Progenitor cell of endocrine pancreas (in vitro differentiated cells): Measurements from ENCODE around the gene HYI. TPM values are rescaled to one million over a fixed set of nuclear protein-coding genes. Genes with fewer than 3 reads are reported as not detected.

Source experiments
- DNase-seq: peaks from one replicate; pipeline ENCODE4 v3.0.0; 2021; ENCODE audit warnings: low spot score; ENCODE audit not compliant: unreplicated experiment
- H3K27ac Mint-ChIP-seq: 2 replicates; pipeline ENCODE4 v1.8.0; 2021; ENCODE audit warnings: mild to moderate bottlenecking, moderate library complexity, mixed read lengths
- H3K27me3 Mint-ChIP-seq: 2 replicates; pipeline ENCODE4 v1.8.0; 2021; ENCODE audit warnings: mixed read lengths
- H3K36me3 Mint-ChIP-seq: 2 replicates; pipeline ENCODE4 v1.8.0; 2022; ENCODE audit warnings: mixed read lengths; ENCODE audit not compliant: insufficient read depth
- H3K4me1 Mint-ChIP-seq: 2 replicates; pipeline ENCODE4 v1.8.0; 2021; ENCODE audit warnings: low read depth, mixed read lengths
- H3K4me3 Mint-ChIP-seq: 2 replicates; pipeline ENCODE4 v1.8.0; 2021; ENCODE audit warnings: low read depth, mild to moderate bottlenecking, moderate library complexity, mixed read lengths
- H3K9me3 Mint-ChIP-seq: 2 replicates; pipeline ENCODE4 v1.8.0; 2021; ENCODE audit warnings: low read depth, mixed read lengths
- total RNA-seq: library from RNA; stranded (reverse); gene quantifications from 2 replicates; pipeline ENCODE4 v1.2.1, GENCODE V29; 2021
- TF ChIP-seq, protein P1 (sequence below): fragments of 200-600 bp; sonication (generic); IDR thresholded peaks from one replicate; pipeline ENCODE4 v1.5.0; 2021; ENCODE audit warnings: antibody characterized with exemption, mild to moderate bottlenecking; ENCODE audit not compliant: unreplicated experiment

HYI gene
- total RNA-seq, 1 donor from 2014 or later, result 52.4 TPM

DNA sequence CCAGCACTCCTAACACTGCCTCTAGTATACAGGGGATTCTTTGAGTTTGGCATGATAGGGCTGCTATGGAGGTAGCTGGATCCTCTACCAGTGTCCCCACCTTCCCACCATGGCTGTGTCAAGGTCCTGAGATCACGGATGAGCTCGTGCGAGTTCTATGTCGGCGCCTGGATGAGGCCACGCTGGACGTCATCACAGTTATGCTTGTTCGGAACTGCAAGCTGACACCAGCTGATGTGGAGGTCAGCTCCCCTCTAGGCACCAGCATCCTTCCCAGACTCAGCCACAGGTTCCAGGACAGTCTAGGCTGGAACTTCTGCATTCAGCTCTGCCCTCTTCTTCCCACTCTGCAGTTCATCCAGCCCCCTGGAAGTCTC lies 15.2 kb downstream of the HYI start:
- Mint-ChIP-seq H3K27ac (no peak overlapping the region), H3K9me3 (no peaks in the 10 kb centered on the region), H3K36me3 (peaks cover 21% of the 10 kb centered on the region), H3K4me1 (peaks cover 3% of the 10 kb centered on the region), H3K4me3 (no peak overlapping the region), H3K27me3 (no peaks in the 10 kb centered on the region)
- TF ChIP-seq, protein P1, sequence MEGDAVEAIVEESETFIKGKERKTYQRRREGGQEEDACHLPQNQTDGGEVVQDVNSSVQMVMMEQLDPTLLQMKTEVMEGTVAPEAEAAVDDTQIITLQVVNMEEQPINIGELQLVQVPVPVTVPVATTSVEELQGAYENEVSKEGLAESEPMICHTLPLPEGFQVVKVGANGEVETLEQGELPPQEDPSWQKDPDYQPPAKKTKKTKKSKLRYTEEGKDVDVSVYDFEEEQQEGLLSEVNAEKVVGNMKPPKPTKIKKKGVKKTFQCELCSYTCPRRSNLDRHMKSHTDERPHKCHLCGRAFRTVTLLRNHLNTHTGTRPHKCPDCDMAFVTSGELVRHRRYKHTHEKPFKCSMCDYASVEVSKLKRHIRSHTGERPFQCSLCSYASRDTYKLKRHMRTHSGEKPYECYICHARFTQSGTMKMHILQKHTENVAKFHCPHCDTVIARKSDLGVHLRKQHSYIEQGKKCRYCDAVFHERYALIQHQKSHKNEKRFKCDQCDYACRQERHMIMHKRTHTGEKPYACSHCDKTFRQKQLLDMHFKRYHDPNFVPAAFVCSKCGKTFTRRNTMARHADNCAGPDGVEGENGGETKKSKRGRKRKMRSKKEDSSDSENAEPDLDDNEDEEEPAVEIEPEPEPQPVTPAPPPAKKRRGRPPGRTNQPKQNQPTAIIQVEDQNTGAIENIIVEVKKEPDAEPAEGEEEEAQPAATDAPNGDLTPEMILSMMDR, result no peak
- DNase-seq, result no peak

DNA sequence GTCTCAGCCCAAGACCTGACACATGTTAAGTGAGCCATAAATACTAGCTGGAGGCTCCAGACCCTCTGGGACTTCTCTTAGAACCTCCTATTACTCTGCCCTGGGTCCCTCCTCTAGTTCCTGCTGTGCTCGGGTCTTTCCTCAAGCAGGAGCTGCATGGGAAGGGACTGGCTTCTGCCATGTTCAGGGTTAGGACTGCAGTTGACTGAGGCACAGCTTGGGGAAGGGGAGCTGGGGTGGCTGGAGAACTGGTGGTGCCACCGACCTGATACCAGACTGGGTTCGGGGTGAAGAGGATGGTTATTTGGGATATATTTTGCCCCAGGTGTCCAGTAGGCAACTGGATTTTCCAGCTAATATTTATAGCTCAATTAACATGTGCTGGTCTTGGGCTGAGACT lies 15.7 kb downstream of the HYI start:
- H3K27ac Mint-ChIP-seq, result no peak overlapping the region
- no peaks in the 10 kb centered on the region for H3K9me3 Mint-ChIP-seq
- H3K36me3 Mint-ChIP-seq, result peaks cover 21% of the 10 kb centered on the region
- no peak for DNase-seq
- H3K27me3 Mint-ChIP-seq, result no peaks in the 10 kb centered on the region
- TF ChIP-seq, protein P1, result no peak
- H3K4me1 Mint-ChIP-seq, result peaks cover 3% of the 10 kb centered on the region
- H3K4me3 Mint-ChIP-seq, result no peak overlapping the region

- Mint-ChIP-seq H3K27me3 (no peaks in the 10 kb centered on the region), H3K4me3 (no peak overlapping the region), H3K4me1 (peaks cover 3% of the 10 kb centered on the region), H3K27ac (peak overlapping the region; percentile 17), H3K36me3 (peaks cover 22% of the 10 kb centered on the region), H3K9me3 (no peaks in the 10 kb centered on the region)
- no peak for DNase-seq
- TF ChIP-seq, protein P1, result no peak
Observed at GRCh38 chr1:43437031-43437973, 16.4 kb downstream of the HYI start.

DNA sequence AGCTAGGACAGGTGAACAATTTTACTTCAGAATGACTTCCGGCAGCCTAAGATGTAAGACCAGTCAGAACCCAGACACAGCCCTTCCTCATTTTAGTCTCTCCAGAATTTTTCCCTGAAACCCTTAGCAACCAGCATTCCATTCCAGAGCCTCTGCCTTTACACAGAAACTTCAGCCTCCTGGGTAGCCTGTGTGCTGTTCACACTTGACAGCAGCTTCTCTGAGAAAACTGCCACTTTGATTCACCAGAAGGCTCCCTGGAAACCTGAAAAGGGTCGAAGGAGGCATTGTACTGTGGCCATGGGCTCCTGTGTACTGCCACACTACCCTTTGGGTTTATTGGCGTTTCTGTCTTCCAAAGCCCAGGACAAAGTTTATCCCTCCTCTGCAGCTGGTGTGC lies 17.4 kb downstream of the HYI start:
- Mint-ChIP-seq H3K4me1 (peaks cover 3% of the 10 kb centered on the region), H3K36me3 (peaks cover 25% of the 10 kb centered on the region), H3K27ac (peak overlapping the region; percentile 6), H3K27me3 (no peaks in the 10 kb centered on the region), H3K4me3 (no peak overlapping the region), H3K9me3 (no peaks in the 10 kb centered on the region)
- no peak for DNase-seq
- TF ChIP-seq, protein P1, result no peak

DNA sequence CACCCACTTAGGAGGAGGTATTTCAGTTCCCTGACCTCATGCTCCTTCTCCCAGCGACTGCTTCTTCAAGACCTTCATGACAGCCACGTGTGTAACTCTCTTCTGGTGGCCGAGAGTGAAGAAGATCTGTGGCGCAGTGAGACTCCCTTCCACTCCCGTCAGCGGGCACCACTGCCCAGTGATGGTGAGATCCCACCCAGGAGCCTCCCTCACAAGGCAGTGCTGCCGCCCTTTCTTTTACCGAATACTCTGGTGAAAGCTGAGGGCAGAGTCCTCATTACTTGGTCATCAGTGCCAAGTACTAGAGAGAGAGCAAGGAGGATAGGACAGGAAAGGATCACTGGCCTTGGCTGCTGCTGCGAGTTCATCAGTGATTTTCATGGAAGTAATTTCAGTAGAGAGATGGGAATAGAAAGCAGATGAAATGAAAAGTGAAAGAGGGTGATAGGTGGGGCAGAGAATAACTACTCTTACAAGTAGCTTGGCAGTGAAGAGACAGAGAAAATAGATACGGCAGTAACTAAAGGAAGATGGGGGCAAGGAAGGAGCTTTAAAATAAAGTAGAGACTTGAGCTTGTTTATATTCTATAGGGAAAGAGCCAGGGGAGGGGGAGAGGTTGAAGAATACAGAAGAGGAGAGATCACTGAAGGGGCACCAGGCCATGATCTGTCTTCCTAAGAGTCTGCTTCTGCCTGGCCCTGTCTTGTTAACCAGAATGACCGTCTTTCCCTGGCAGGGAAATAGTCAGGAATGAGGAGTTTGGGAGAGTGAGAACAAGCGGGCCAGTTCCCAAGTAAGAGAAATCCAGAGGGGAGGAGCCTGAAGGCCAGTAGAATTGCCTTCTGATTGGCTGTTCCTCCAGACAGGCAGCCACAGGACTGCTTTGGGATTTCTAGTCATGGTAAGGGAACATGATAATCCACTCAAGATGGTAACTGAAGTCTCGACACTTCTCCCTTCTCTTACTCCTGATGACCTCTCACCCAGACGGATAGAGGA lies 18.3 kb downstream of the HYI start:
- TF ChIP-seq, protein P1, result no peak
- DNase-seq, result no peak
- Mint-ChIP-seq H3K36me3 (peaks cover 28% of the 10 kb centered on the region), H3K27me3 (no peaks in the 10 kb centered on the region), H3K9me3 (no peaks in the 10 kb centered on the region), H3K27ac (peak overlapping the region; percentile 6), H3K4me1 (peaks cover 3% of the 10 kb centered on the region), H3K4me3 (no peak overlapping the region)
